Prostate gland (tissue), 2 donors: Measurements from ENCODE around the gene NAGPA. TPM values are rescaled to one million over a fixed set of nuclear protein-coding genes. Genes with fewer than 3 reads are reported as not detected.

ENCODE experiments used
- DNase-seq: peaks from one replicate; pipeline ENCODE4 v3.0.0-alpha.2; 2019; ENCODE audit warnings: low spot score
- H3K27ac ChIP-seq, 2 donors: fragments of 200-600 bp; sonication (generic); 2 replicates each; pipeline ENCODE4 v1.5.1; 2017 to 2019
- H3K27me3 ChIP-seq: fragments of 200-600 bp; sonication (generic); replicated peaks from 2 replicates; pipeline ENCODE4 v1.5.1; 2019; ENCODE audit not compliant: insufficient read depth
- H3K36me3 ChIP-seq, 2 donors: fragments of 200-600 bp; sonication (generic); 1 replicate in 1 of 2; 2 replicates in 1 of 2; pipeline versions ENCODE4 v1.5.1 to v1.8.1; 2017 to 2019
- H3K4me1 ChIP-seq: fragments of 200-600 bp; sonication (generic); replicated peaks from 2 replicates; pipeline ENCODE4 v1.5.1; 2019
- H3K4me3 ChIP-seq, 2 donors: fragments of 200-600 bp; sonication (generic); 2 replicates each; pipeline ENCODE4 v1.5.1; 2017 to 2019
- H3K9me3 ChIP-seq: fragments of 200-600 bp; sonication (generic); 2 replicates; pipeline ENCODE4 v1.5.1; 2017
- POLR2A ChIP-seq: fragments of 450-650 bp; IDR thresholded peaks from one replicate; pipeline ENCODE4 v1.6.1; 2016; ENCODE audit warnings: antibody characterized with exemption, mild to moderate bottlenecking
- POLR2AphosphoS5 ChIP-seq: sonication (generic); formaldehyde crosslinking; IDR thresholded peaks from one replicate; pipeline ENCODE4 v1.6.1; 2017; ENCODE audit warnings: antibody characterized with exemption
- WGBS: methylation state at CpG from one replicate; pipeline ENCODE4 v1.1.5; 2018; 5-methylcytosine and 5-hydroxymethylcytosine counted together
- intact Hi-C: fragments of 100-400 bp; cut with DNase I; formaldehyde crosslinking; loops from one replicate; pipeline ENCODE4 v1.14.2; 2022
- total RNA-seq, 2 donors: library from RNA; depleted of rRNA; stranded (reverse); fragments of >200 nt; gene quantifications; one replicate each; pipeline ENCODE4 v1.1.0, GENCODE V29; 2016
- TF ChIP-seq, protein P1 (sequence below), 4 experiments: fragments of 200-600 bp in 2 of 4; fragments of 450-650 bp in 2 of 4; sonication (generic) in 2 of 4; IDR thresholded peaks; 1 replicate in 3 of 4; 2 replicates in 1 of 4; pipeline ENCODE4 v1.5.1; 2016 to 2019; ENCODE audit warnings: antibody characterized with exemption in 4 of 4, mild to moderate bottlenecking in 2 of 4, moderate library complexity in 2 of 4

The NAGPA gene
- total RNA-seq, 2 donors from 2014 or later = 29.1 to 32.3 TPM

- WGBS = 57% methylated on average over 18 of the region's 18 CpGs
- no peak for DNase-seq
- no peaks in the 10 kb centered on the region for H3K9me3 ChIP-seq
- H3K36me3 ChIP-seq = no peaks in the 10 kb centered on the region
- intact Hi-C loops = no loop called here
- H3K27ac ChIP-seq = no peak overlapping the region
- peaks cover 2% of the 10 kb centered on the region for H3K27me3 ChIP-seq
- TF ChIP-seq, protein P1, sequence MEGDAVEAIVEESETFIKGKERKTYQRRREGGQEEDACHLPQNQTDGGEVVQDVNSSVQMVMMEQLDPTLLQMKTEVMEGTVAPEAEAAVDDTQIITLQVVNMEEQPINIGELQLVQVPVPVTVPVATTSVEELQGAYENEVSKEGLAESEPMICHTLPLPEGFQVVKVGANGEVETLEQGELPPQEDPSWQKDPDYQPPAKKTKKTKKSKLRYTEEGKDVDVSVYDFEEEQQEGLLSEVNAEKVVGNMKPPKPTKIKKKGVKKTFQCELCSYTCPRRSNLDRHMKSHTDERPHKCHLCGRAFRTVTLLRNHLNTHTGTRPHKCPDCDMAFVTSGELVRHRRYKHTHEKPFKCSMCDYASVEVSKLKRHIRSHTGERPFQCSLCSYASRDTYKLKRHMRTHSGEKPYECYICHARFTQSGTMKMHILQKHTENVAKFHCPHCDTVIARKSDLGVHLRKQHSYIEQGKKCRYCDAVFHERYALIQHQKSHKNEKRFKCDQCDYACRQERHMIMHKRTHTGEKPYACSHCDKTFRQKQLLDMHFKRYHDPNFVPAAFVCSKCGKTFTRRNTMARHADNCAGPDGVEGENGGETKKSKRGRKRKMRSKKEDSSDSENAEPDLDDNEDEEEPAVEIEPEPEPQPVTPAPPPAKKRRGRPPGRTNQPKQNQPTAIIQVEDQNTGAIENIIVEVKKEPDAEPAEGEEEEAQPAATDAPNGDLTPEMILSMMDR (IDR thresholded peaks at IDR 0.05) = no peak
- no peak for TF ChIP-seq POLR2AphosphoS5
- TF ChIP-seq POLR2A = no peak
- no peaks in the 10 kb centered on the region for H3K4me1 ChIP-seq
- no peak overlapping the region for H3K4me3 ChIP-seq
Observed at GRCh38 chr16:4994719-4995434, 38.9 kb downstream of the NAGPA start.

GRCh38 chr16:4991754-4992153 is 42.0 kb downstream of the NAGPA start:
- no peak for DNase-seq
- intact Hi-C loops = no loop called here
- WGBS = 81% methylated on average over 12 of the region's 14 CpGs
- H3K4me1 ChIP-seq = no peaks in the 10 kb centered on the region
- H3K27ac ChIP-seq = no peak overlapping the region
- no peak overlapping the region for H3K4me3 ChIP-seq
- TF ChIP-seq POLR2AphosphoS5 (no peak), POLR2A (no peak)
- TF ChIP-seq, protein P1 (IDR thresholded peaks at IDR 0.05) = no peak
- no peaks in the 10 kb centered on the region for H3K36me3 ChIP-seq
- peaks cover 7% of the 10 kb centered on the region for H3K27me3 ChIP-seq
- H3K9me3 ChIP-seq = no peaks in the 10 kb centered on the region

- Histone ChIP-seq H3K4me3 (no peak overlapping the region), H3K9me3 (no peaks in the 10 kb centered on the region), H3K27ac (no peak overlapping the region), H3K27me3 (peaks cover 7% of the 10 kb centered on the region), H3K4me1 (no peaks in the 10 kb centered on the region), H3K36me3 (no peaks in the 10 kb centered on the region)
- TF ChIP-seq, protein P1 (IDR thresholded peaks at IDR 0.05) = no peak
- TF ChIP-seq POLR2AphosphoS5 (no peak), POLR2A (no peak)
- WGBS = 70% methylated on average over 8 of the region's 8 CpGs
- intact Hi-C loops = no loop called here
- no peak for DNase-seq
Observed at GRCh38 chr16:4990415-4990814, 43.3 kb downstream of the NAGPA start.

DNA sequence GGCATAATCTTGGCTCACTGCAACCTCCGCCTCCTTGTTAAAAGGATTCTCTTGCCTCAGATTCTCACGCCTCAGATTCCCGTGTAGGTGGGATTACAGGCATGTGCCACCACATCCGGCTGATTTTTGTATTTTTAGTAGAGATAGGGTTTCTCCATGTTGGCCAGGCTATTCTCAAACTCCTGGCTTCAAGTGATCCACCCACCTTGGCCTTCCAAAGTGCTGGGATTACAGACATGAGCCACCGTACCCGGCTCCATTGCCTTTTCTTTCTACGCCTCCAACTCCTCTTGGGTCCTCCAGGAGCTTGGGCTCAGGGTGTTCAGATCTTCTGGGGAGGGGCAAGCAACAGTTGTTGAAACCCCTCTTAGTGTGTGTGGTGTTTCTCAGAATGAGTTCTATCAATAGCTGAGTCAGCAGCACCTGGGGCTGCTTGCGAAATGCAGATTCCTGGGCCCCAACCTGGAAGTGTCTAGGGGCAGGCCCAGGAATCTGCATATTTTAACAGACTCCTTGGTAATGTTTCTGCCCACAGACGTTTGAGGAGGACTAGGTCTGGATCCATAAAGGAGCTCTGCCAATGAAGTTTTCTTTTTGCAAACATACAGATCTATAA is 44.2 kb downstream of the NAGPA start:
- Histone ChIP-seq H3K4me3 (no peak overlapping the region), H3K27ac (no peak overlapping the region), H3K36me3 (no peaks in the 10 kb centered on the region), H3K4me1 (no peaks in the 10 kb centered on the region), H3K9me3 (no peaks in the 10 kb centered on the region), H3K27me3 (peaks cover 7% of the 10 kb centered on the region)
- intact Hi-C loops = no loop called here
- WGBS = 75% methylated on average over 9 of the region's 9 CpGs
- no peak for DNase-seq
- TF ChIP-seq POLR2AphosphoS5 (no peak), POLR2A (no peak)
- TF ChIP-seq, protein P1 (IDR thresholded peaks at IDR 0.05) = no peak

GRCh38 chr16:4988647-4989046 is 45.1 kb downstream of the NAGPA start:
- no peaks in the 10 kb centered on the region for H3K36me3 ChIP-seq

More at GRCh38 chr16:4988647-4989046, 45.1 kb downstream of the NAGPA start:
- TF ChIP-seq, protein P1 (IDR thresholded peaks at IDR 0.05) = no peak
- no peak for TF ChIP-seq POLR2A
- TF ChIP-seq POLR2AphosphoS5 = no peak
- Histone ChIP-seq H3K27me3 (peaks cover 7% of the 10 kb centered on the region), H3K4me3 (no peak overlapping the region), H3K27ac (no peak overlapping the region), H3K4me1 (no peaks in the 10 kb centered on the region), H3K9me3 (no peaks in the 10 kb centered on the region)
- no peak for DNase-seq
- 89% methylated on average over 5 of the region's 5 CpGs for WGBS
- intact Hi-C loops = no loop called here
